Measurements from ENCODE around the gene BCL11B.

Gene BCL11B

DNA sequence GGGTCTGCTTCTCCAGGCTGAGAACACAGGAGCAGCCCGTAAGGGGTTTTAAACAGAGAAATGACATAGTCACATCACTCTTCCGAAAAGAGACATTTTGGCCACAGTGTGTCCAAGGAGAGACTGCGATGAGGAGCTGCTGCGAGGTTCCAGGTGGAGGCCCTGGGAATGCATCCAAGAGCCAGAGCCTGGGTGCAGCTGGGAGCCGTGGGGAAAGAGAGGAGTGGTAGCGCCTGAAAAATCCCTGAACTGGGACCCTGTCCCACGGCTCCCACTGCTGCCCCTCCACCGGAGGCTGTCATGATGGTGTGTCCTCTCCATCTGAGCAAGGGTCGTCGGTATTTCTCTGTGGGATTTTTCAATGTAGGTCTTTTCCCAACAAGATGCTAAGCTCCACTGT lies 146.9 kb downstream of the BCL11B start:
- no peak for TF ChIP-seq ZBTB7A (IDR thresholded peaks at IDR 0.05; ENCODE audit: low read depth)
- TF ChIP-seq TAF1 (IDR thresholded peaks at IDR 0.05; ENCODE audit: low read depth): no peak
- no peak for TF ChIP-seq EGR1 (IDR thresholded peaks at IDR 0.05)

DNA sequence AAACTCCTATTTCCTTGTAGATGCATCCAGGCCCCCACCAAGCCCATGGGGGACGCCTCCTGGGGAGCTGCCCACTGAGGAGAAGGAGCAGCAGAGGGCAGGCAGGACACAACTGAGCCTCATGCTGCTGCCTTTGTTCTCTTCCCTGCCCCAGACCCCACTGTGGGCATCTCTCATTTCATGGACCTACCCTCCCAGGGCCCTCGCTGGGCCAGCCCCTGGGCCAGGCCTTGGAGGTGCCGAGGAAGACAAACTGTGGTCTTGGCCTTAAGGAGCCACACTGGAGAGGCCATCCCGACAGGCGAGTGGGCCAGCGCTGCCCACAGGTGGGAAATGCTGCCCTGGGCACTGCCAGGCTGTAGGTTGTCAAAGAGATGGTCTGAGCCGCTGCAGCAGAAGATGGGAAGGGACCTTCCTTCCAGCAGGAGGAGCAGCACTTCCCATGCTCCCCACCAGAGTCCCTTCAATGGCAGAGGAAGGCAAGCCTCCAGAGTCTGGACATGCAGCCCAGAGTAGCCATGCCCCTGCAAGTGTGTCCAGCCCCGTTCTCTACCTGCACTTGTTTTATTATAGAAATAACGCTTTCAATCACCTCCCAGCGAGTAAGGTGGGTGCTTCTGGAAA lies 147.4 kb downstream of the BCL11B start:
- TF ChIP-seq, protein P1, sequence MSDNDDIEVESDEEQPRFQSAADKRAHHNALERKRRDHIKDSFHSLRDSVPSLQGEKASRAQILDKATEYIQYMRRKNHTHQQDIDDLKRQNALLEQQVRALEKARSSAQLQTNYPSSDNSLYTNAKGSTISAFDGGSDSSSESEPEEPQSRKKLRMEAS (IDR thresholded peaks at IDR 0.05): no peak
- TF ChIP-seq CREB1 (IDR thresholded peaks at IDR 0.05; ENCODE audit: low read depth) (no peak), TAF1 (IDR thresholded peaks at IDR 0.05; ENCODE audit: low read depth) (no peak), CEBPB (IDR thresholded peaks at IDR 0.05) (no peak), EGR1 (IDR thresholded peaks at IDR 0.05) (no peak), TEAD4 (IDR thresholded peaks at IDR 0.05) (no peak), YY1 (IDR thresholded peaks at IDR 0.05; ENCODE audit: low read depth) (no peak), RAD21 (IDR thresholded peaks at IDR 0.05; ENCODE audit: low read depth) (no peak), FOXM1 (IDR thresholded peaks at IDR 0.05; ENCODE audit: borderline replicate concordance, low read depth) (no peak)
- TF ChIP-seq, protein P2, sequence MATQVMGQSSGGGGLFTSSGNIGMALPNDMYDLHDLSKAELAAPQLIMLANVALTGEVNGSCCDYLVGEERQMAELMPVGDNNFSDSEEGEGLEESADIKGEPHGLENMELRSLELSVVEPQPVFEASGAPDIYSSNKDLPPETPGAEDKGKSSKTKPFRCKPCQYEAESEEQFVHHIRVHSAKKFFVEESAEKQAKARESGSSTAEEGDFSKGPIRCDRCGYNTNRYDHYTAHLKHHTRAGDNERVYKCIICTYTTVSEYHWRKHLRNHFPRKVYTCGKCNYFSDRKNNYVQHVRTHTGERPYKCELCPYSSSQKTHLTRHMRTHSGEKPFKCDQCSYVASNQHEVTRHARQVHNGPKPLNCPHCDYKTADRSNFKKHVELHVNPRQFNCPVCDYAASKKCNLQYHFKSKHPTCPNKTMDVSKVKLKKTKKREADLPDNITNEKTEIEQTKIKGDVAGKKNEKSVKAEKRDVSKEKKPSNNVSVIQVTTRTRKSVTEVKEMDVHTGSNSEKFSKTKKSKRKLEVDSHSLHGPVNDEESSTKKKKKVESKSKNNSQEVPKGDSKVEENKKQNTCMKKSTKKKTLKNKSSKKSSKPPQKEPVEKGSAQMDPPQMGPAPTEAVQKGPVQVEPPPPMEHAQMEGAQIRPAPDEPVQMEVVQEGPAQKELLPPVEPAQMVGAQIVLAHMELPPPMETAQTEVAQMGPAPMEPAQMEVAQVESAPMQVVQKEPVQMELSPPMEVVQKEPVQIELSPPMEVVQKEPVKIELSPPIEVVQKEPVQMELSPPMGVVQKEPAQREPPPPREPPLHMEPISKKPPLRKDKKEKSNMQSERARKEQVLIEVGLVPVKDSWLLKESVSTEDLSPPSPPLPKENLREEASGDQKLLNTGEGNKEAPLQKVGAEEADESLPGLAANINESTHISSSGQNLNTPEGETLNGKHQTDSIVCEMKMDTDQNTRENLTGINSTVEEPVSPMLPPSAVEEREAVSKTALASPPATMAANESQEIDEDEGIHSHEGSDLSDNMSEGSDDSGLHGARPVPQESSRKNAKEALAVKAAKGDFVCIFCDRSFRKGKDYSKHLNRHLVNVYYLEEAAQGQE (IDR thresholded peaks at IDR 0.05; ENCODE audit: low read depth): no peak
- TF ChIP-seq, protein P3, sequence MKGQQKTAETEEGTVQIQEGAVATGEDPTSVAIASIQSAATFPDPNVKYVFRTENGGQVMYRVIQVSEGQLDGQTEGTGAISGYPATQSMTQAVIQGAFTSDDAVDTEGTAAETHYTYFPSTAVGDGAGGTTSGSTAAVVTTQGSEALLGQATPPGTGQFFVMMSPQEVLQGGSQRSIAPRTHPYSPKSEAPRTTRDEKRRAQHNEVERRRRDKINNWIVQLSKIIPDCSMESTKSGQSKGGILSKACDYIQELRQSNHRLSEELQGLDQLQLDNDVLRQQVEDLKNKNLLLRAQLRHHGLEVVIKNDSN (IDR thresholded peaks at IDR 0.05): no peak

DNA sequence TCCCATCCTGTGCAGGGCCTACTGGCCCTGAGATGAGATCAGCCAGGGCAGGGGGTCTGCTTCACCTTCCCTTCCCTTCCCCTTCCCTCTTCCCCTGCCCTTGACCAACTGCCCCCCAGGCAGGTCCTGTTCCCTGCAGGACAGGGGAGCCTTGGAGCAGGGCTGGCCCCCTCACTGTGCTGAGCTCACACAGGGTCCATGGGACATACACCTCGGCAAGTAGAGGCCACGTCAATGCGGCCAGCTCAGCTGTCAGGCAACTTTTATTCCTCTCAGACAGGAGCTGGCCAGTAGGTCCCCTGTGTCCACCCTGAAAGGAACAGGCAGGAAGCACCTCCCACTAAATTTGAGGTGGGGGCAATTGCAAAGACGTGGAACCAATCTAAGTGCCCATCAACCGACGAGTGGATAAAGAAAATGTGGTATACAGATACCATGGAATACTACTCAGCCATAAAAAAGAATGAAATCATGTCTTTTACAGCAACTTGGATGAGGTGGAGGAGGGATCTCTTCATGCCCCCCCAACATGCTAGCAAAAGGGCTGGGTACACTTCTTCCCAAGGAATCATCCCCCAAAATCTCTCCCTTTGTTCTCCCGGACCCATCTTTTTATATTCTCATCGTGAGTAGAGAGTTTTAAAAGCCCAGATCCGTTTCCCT lies 148.7 kb downstream of the BCL11B start:
- TF ChIP-seq, protein P3 (IDR thresholded peaks at IDR 0.05): no peak
- TF ChIP-seq, protein P1 (IDR thresholded peaks at IDR 0.05): no peak
- TF ChIP-seq TEAD4 (IDR thresholded peaks at IDR 0.05) (no peak), CEBPB (IDR thresholded peaks at IDR 0.05) (no peak), TCF12 (IDR thresholded peaks at IDR 0.05; ENCODE audit: low read depth) (no peak)
- TF ChIP-seq, protein P2 (IDR thresholded peaks at IDR 0.05; ENCODE audit: low read depth): no peak

DNA sequence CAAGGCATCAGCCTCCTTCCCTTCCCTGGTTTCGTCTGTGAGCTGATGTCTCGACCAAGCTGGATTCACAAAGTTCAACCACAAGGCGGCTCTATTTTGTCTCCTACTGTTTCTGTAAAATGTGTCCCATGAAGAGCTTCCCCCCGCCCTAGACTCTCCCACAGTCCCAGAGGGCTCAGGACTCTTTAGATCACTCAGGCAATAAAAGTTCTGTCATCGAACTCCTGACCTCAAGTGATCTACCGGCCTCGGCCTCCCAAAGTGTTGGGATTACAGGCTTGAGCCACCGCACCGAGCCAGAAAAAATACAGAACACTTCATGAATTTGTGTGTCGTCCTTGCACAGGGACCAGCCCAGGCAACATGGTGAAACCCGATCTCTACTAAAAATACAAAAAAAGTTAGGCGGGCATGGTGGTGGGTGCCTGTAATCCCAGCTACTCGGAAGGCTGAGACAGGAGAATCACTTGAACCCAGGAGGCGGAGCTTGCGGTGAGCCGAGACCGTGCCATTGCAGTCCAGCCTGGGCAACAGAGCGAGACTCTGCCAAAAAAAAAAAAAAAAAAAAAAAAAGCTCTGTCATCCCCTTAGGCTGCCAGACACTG lies 149.4 kb downstream of the BCL11B start:
- TF ChIP-seq RAD21 (IDR thresholded peaks at IDR 0.05; ENCODE audit: low read depth) (no peak), ZBTB7A (IDR thresholded peaks at IDR 0.05; ENCODE audit: low read depth) (no peak), CREB1 (IDR thresholded peaks at IDR 0.05; ENCODE audit: low read depth) (no peak), TEAD4 (IDR thresholded peaks at IDR 0.05) (no peak), YY1 (IDR thresholded peaks at IDR 0.05; ENCODE audit: low read depth) (no peak), NFIC (IDR thresholded peaks at IDR 0.05) (no peak), TCF12 (IDR thresholded peaks at IDR 0.05; ENCODE audit: low read depth) (no peak), EP300 (IDR thresholded peaks at IDR 0.05; ENCODE audit: borderline replicate concordance) (no peak), CEBPB (IDR thresholded peaks at IDR 0.05) (no peak), TAF1 (IDR thresholded peaks at IDR 0.05; ENCODE audit: low read depth) (no peak), FOXM1 (IDR thresholded peaks at IDR 0.05; ENCODE audit: borderline replicate concordance, low read depth) (no peak), EGR1 (IDR thresholded peaks at IDR 0.05) (no peak)
- TF ChIP-seq, protein P2 (IDR thresholded peaks at IDR 0.05; ENCODE audit: low read depth): no peak
- TF ChIP-seq, protein P3 (IDR thresholded peaks at IDR 0.05): no peak
- TF ChIP-seq, protein P1 (IDR thresholded peaks at IDR 0.05): no peak

Data from Ishikawa (cell line).